ENCODE measurements around the gene THSD1. TPM values are rescaled to one million over a fixed set of nuclear protein-coding genes. Genes with fewer than 3 reads are reported as not detected.
A peak's percentile ranks its signal among the peaks of the same experiment; 100 is the strongest.

The THSD1 gene
- total RNA-seq, 1 experiment from 2014 or later: 3.3 TPM

- Histone ChIP-seq H3K9me3 (ENCODE audit: control insufficient read depth, insufficient read depth, low read depth, low read length) (no peaks in the 10 kb centered on the region), H3K36me3 (ENCODE audit: control insufficient read depth, insufficient read depth, low read length) (no peaks in the 10 kb centered on the region), H3K27me3 (ENCODE audit: control insufficient read depth, insufficient read depth, low read length) (no peaks in the 10 kb centered on the region), H3K27ac (ENCODE audit: low read length) (peak overlapping the region; percentile 50), H3K4me3 (ENCODE audit: low read depth in 2 of 2, low read length in 2 of 2) (no peak overlapping the region), H3K4me1 (ENCODE audit: control insufficient read depth, insufficient read depth, low read length) (peaks cover 5% of the 10 kb centered on the region)
- in situ Hi-C loops (cut with HindIII; ENCODE audit: low pct_unique_long_range_greater_than_20kb, low sequenced_read_pairs) (no loop called here), intact Hi-C loops (cut with micrococcal nuclease; ENCODE audit: unreplicated experiment) (no loop called here)
- ATAC-seq: peak; percentile 85
- TF ChIP-seq, protein P1, sequence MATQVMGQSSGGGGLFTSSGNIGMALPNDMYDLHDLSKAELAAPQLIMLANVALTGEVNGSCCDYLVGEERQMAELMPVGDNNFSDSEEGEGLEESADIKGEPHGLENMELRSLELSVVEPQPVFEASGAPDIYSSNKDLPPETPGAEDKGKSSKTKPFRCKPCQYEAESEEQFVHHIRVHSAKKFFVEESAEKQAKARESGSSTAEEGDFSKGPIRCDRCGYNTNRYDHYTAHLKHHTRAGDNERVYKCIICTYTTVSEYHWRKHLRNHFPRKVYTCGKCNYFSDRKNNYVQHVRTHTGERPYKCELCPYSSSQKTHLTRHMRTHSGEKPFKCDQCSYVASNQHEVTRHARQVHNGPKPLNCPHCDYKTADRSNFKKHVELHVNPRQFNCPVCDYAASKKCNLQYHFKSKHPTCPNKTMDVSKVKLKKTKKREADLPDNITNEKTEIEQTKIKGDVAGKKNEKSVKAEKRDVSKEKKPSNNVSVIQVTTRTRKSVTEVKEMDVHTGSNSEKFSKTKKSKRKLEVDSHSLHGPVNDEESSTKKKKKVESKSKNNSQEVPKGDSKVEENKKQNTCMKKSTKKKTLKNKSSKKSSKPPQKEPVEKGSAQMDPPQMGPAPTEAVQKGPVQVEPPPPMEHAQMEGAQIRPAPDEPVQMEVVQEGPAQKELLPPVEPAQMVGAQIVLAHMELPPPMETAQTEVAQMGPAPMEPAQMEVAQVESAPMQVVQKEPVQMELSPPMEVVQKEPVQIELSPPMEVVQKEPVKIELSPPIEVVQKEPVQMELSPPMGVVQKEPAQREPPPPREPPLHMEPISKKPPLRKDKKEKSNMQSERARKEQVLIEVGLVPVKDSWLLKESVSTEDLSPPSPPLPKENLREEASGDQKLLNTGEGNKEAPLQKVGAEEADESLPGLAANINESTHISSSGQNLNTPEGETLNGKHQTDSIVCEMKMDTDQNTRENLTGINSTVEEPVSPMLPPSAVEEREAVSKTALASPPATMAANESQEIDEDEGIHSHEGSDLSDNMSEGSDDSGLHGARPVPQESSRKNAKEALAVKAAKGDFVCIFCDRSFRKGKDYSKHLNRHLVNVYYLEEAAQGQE (IDR thresholded peaks at IDR 0.05; ENCODE audit: insufficient read depth in 1 of 2, low read depth in 2 of 2, low read length in 1 of 2): no peak
- TF ChIP-seq SIN3A (IDR thresholded peaks at IDR 0.05; ENCODE audit: borderline replicate concordance, insufficient read depth, low read depth, low read length): no peak
- TF ChIP-seq TCF7L2 (IDR thresholded peaks at IDR 0.05; ENCODE audit: low read depth, low read length): no peak
- no peak for TF ChIP-seq CTCF (IDR thresholded peaks at IDR 0.05)
- TF ChIP-seq POLR2AphosphoS5 (IDR thresholded peaks at IDR 0.05; ENCODE audit: low read depth, low read length): no peak
- CTCF ChIA-PET: no interaction called here
- DNase-seq (ENCODE audit: low read depth, low spot score): no peak
- BruUV-seq (replicated peaks): no TSS peak
- POLR2A ChIA-PET: no interaction called here
Observed at GRCh38 chr13:52348071-52348470, 57.9 kb downstream of the THSD1 start.

DNA sequence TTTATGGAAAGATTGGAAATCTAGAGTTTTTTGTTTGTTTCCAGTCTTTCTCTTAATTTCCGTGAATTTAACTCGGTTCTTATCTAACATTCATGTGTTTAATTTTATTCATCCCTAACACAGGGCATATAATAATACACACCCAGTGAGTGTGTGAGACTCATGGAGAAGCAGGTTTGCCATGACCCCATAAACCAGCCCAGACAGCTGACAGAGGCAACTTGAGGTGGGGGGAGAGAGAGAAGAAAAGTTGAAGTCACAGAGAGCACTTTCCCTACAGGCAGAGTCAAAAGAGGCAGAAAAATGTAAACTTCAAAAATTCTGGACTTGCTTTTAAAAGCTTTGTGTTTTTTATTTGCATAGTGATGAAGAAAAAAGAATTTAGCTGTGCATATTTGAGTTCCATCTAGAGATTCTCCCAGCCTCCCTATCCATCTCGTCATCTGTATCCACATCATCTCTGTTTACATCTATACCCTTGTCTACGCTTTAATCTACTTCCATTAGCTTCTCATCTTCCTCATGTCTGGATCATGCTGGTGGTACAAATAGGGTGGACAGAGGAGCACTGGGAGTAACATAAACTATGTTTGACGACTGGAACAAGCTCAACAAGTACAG lies 60.2 kb downstream of the THSD1 start:
- ATAC-seq: no peak
- H3K4me1 ChIP-seq (ENCODE audit: control insufficient read depth, insufficient read depth, low read length): peaks cover 5% of the 10 kb centered on the region
- no TSS peak for BruUV-seq (replicated peaks)
- no peaks in the 10 kb centered on the region for H3K9me3 ChIP-seq (ENCODE audit: control insufficient read depth, insufficient read depth, low read depth, low read length)
- TF ChIP-seq TCF7L2 (IDR thresholded peaks at IDR 0.05; ENCODE audit: low read depth, low read length) (no peak), POLR2AphosphoS5 (IDR thresholded peaks at IDR 0.05; ENCODE audit: low read depth, low read length) (no peak), CTCF (IDR thresholded peaks at IDR 0.05) (no peak), SIN3A (IDR thresholded peaks at IDR 0.05; ENCODE audit: borderline replicate concordance, insufficient read depth, low read depth, low read length) (no peak)
- TF ChIP-seq, protein P1 (IDR thresholded peaks at IDR 0.05; ENCODE audit: insufficient read depth in 1 of 2, low read depth in 2 of 2, low read length in 1 of 2): no peak
- intact Hi-C loops (cut with micrococcal nuclease; ENCODE audit: unreplicated experiment) (loop anchor here (2.0 kb wide), 1 partner anchor 105 kb away; the partner anchor contains the start of gene VPS36), in situ Hi-C loops (cut with HindIII; ENCODE audit: low pct_unique_long_range_greater_than_20kb, low sequenced_read_pairs) (no loop called here)
- H3K27me3 ChIP-seq (ENCODE audit: control insufficient read depth, insufficient read depth, low read length): no peaks in the 10 kb centered on the region
- ChIA-PET POLR2A (no interaction called here), CTCF (no interaction called here)
- no peak for DNase-seq (ENCODE audit: low read depth, low spot score)
- no peaks in the 10 kb centered on the region for H3K36me3 ChIP-seq (ENCODE audit: control insufficient read depth, insufficient read depth, low read length)
- H3K4me3 ChIP-seq (ENCODE audit: low read depth in 2 of 2, low read length in 2 of 2): no peak overlapping the region
- no peak overlapping the region for H3K27ac ChIP-seq (ENCODE audit: low read length)
